Thyroid gland (tissue), 4 donors: ENCODE data around the gene PACSIN1.

ENCODE experiments used
- POLR2A ChIP-seq, 2 donors: fragments of 450-650 bp; IDR thresholded peaks; one replicate each; pipeline ENCODE4 v1.6.1; 2017; ENCODE audit warnings: antibody characterized with exemption in 2 of 2, mild to moderate bottlenecking in 2 of 2, moderate library complexity in 1 of 2
- TF ChIP-seq, protein P1 (sequence below), 6 experiments: fragments of 200-600 bp in 3 of 6; fragments of 450-650 bp in 3 of 6; sonication (generic) in 3 of 6; IDR thresholded peaks; one replicate each; pipeline ENCODE4 v1.5.1; 2016 to 2019; ENCODE audit warnings: antibody characterized with exemption in 6 of 6, mild to moderate bottlenecking in 2 of 6, inconsistent platforms in 1 of 6, moderate library complexity in 1 of 6

DNA sequence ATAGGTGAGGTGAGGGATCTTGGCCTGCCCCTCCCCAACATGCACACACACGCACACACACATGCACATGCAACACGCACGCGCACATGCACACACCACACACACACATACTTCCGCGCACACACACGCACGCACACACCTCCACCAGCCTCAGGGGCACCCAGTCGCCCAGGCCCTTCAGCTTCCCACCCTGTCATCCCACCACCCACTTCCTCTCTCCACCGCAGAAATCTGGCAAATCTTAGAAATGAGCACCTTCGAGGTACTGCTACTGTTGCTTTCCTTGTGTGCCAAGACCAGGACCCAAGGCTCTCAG, 89.1 kb downstream of the PACSIN1 start:
- TF ChIP-seq, protein P1, sequence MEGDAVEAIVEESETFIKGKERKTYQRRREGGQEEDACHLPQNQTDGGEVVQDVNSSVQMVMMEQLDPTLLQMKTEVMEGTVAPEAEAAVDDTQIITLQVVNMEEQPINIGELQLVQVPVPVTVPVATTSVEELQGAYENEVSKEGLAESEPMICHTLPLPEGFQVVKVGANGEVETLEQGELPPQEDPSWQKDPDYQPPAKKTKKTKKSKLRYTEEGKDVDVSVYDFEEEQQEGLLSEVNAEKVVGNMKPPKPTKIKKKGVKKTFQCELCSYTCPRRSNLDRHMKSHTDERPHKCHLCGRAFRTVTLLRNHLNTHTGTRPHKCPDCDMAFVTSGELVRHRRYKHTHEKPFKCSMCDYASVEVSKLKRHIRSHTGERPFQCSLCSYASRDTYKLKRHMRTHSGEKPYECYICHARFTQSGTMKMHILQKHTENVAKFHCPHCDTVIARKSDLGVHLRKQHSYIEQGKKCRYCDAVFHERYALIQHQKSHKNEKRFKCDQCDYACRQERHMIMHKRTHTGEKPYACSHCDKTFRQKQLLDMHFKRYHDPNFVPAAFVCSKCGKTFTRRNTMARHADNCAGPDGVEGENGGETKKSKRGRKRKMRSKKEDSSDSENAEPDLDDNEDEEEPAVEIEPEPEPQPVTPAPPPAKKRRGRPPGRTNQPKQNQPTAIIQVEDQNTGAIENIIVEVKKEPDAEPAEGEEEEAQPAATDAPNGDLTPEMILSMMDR (IDR thresholded peaks at IDR 0.05), result no peak
- TF ChIP-seq POLR2A (IDR thresholded peaks at IDR 0.05), result no peak
